OCI-LY3 (cell line): ENCODE measurements around the gene INF2.

Experiments used
- H2AFZ ChIP-seq: fragments of 200-600, 300-600 bp; shearing (Covaris generic); 2 replicates; pipeline ENCODE4 v1.6.0; 2014; ENCODE audit warnings: antibody characterized with exemption, low read depth, low read length
- H3K27ac ChIP-seq: fragments of 200-600, 300-600 bp; sonication (generic); 2 replicates; pipeline ENCODE4 v1.5.1; 2014; ENCODE audit warnings: mild to moderate bottlenecking, low read length, moderate library complexity, mixed read lengths
- H3K27me3 ChIP-seq: fragments of 200-600, 300-600 bp; sonication (generic); 2 replicates; pipeline ENCODE4 v1.6.1; 2014; ENCODE audit warnings: low read depth, low read length, mixed read lengths
- H3K36me3 ChIP-seq: fragments of 200-600, 300-600 bp; sonication (generic); replicated peaks from 2 replicates; pipeline ENCODE3; 2014; ENCODE audit warnings: low read depth, low read length, mixed read lengths
- H3K4me1 ChIP-seq: fragments of 300-600, 200-600 bp; sonication (generic); 2 replicates; pipeline ENCODE4 v1.6.1; 2014; ENCODE audit warnings: low read length, mixed read lengths
- H3K4me2 ChIP-seq: fragments of 200-600, 300-600 bp; sonication (generic); 2 replicates; pipeline ENCODE4 v1.6.1; 2014; ENCODE audit warnings: low read length, mixed read lengths
- H3K4me3 ChIP-seq: fragments of 300-600, 200-600 bp; sonication (generic); 2 replicates; pipeline ENCODE4 v1.5.1; 2014; ENCODE audit warnings: antibody characterized with exemption, mild to moderate bottlenecking, low read length, moderate library complexity
- H3K79me2 ChIP-seq: fragments of 300-600, 200-600 bp; shearing (Covaris generic); 2 replicates; pipeline ENCODE4 v1.6.1; 2014; ENCODE audit warnings: mild to moderate bottlenecking, low read length, mixed read lengths
- H3K9ac ChIP-seq: fragments of 300-600, 200-600 bp; shearing (Covaris generic); 2 replicates; pipeline ENCODE4 v1.6.0; 2014; ENCODE audit warnings: mild to moderate bottlenecking, low read length, moderate library complexity
- H3K9me3 ChIP-seq: fragments of 200-600, 300-600 bp; shearing (Covaris generic); 2 replicates; pipeline ENCODE4 v1.6.1; 2014; ENCODE audit warnings: low read length, mixed read lengths; ENCODE audit not compliant: insufficient read depth
- H4K20me1 ChIP-seq: fragments of 200-600, 300-600 bp; sonication (generic); 2 replicates; pipeline ENCODE4 v1.6.1; 2016; ENCODE audit warnings: low read length, mixed read lengths; ENCODE audit not compliant: insufficient read depth
- EZH2phosphoT487 ChIP-seq: fragments of 200-600 bp; shearing (Covaris generic); IDR thresholded peaks from 2 replicates; pipeline ENCODE4 v1.6.1; 2018; ENCODE audit warnings: antibody characterized with exemption, mixed run types, low read depth
- TF ChIP-seq, protein P1 (sequence below): fragments of 200-600, 300-600 bp; sonication (generic); IDR thresholded peaks from 2 replicates; pipeline ENCODE4 v1.5.1; 2014; ENCODE audit warnings: antibody characterized with exemption, low read length, low read depth

Gene INF2

DNA sequence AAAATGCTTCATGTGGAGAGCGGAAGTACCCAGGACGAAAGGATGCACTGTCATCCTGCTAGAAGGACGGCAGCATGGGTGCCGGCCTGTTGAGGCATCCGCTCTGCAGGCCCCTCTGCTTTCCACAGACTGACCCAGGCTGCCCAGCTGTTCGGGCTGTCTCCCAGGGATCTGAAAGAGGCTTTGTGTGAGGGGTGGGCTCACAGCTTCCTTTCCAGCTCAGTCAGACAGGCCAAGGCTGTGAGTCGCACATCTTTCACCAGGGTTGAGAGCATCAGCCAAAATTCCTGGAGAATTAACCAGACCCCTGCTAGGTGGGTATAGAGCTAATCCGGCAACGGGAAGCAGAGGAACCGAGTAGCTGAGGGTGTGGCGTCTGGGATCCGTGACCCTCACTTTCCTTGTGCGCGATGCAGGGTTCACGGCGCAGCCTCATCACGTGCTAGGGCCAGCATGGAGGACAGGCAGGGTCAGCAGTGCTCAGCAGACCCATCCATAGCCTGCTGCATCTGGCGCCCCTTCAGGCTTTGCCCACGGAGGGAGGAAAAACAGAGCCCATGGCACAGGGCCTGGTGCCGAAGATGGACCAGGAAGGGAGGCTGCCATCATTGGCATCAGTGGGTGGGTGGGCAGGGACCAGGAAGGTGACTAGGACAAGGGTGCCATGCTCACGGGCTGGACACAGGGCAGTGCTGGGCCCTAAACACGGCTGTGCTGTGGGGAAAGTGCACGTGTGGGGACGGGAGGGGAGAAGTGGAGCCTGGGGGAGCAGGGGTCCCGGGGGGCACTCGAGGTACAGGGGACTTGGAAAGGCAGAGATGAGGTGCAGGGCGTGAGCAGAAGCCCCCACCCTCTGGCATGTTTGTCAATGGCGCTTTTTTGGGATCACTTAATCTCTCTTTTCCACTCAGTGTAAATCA is 54.3 kb downstream of the INF2 start:
- TF ChIP-seq, protein P1, sequence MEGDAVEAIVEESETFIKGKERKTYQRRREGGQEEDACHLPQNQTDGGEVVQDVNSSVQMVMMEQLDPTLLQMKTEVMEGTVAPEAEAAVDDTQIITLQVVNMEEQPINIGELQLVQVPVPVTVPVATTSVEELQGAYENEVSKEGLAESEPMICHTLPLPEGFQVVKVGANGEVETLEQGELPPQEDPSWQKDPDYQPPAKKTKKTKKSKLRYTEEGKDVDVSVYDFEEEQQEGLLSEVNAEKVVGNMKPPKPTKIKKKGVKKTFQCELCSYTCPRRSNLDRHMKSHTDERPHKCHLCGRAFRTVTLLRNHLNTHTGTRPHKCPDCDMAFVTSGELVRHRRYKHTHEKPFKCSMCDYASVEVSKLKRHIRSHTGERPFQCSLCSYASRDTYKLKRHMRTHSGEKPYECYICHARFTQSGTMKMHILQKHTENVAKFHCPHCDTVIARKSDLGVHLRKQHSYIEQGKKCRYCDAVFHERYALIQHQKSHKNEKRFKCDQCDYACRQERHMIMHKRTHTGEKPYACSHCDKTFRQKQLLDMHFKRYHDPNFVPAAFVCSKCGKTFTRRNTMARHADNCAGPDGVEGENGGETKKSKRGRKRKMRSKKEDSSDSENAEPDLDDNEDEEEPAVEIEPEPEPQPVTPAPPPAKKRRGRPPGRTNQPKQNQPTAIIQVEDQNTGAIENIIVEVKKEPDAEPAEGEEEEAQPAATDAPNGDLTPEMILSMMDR = no peak
- no peak for TF ChIP-seq EZH2phosphoT487
- Histone ChIP-seq H3K4me1 (peaks cover 4% of the 10 kb centered on the region; the same call in 1 of the 2 replicates), H3K4me2 (no peak overlapping the region), H3K4me3 (no peak overlapping the region), H3K27me3 (no peaks in the 10 kb centered on the region), H4K20me1 (no peaks in the 10 kb centered on the region), H3K9me3 (no peaks in the 10 kb centered on the region), H3K27ac (no peak overlapping the region), H3K79me2 (no peaks in the 10 kb centered on the region), H3K9ac (no peak overlapping the region), H2AFZ (no peak overlapping the region), H3K36me3 (no peaks in the 10 kb centered on the region)

DNA sequence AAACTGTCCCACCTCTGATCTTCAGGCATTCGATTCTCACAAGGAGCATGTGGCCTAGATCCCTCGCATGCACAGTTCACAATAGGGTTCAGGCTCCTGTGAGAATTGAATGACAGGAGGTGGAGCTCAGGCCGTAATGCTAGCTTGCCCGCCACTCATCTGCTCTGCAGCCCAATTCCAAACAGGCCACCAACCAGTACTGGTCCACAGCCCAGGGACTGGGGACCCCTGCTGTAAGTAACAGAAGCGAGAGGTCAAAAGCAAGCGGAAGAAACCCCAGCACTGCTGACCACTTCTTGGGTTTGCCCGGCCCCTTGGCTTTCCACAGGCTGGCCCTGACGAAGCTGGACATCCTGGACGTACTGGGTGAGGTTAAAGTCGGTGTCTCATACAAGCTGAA is 55.1 kb downstream of the INF2 start:
- H3K4me3 ChIP-seq = no peak overlapping the region
- H3K4me2 ChIP-seq = no peak overlapping the region
- no peaks in the 10 kb centered on the region for H4K20me1 ChIP-seq
- H3K36me3 ChIP-seq = no peaks in the 10 kb centered on the region
- H3K4me1 ChIP-seq = peaks cover 4% of the 10 kb centered on the region; the same call in 1 of the 2 replicates
- no peak overlapping the region for H3K9ac ChIP-seq
- H3K27ac ChIP-seq = no peak overlapping the region
- H3K79me2 ChIP-seq = no peaks in the 10 kb centered on the region
- no peak overlapping the region for H2AFZ ChIP-seq
- H3K27me3 ChIP-seq = no peaks in the 10 kb centered on the region
- no peaks in the 10 kb centered on the region for H3K9me3 ChIP-seq
- TF ChIP-seq, protein P1 = no peak
- no peak for TF ChIP-seq EZH2phosphoT487

DNA sequence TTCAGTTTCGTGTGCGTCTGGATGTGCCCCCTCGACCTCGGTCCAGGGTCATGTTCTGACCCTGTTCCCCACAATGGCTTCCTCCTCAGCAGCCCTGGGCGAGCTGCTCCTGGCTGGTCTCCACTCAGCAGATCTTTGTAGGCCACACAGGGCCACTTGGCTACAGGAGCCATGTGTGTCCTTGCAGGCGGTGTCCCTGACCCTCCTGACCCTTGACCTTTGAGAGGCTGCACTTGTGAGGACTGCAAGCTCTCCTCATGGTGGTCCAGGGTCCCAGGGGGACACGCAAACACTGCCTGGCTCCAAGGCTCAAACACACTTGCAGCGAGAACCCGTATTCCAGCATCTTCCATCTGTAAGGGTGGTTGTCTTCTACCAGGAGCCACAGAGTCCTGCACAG is 56.0 kb downstream of the INF2 start:
- Histone ChIP-seq H3K9me3 (no peaks in the 10 kb centered on the region), H3K9ac (no peak overlapping the region), H3K27me3 (no peaks in the 10 kb centered on the region), H3K4me2 (no peak overlapping the region), H3K4me1 (peaks cover 4% of the 10 kb centered on the region; the same call in 1 of the 2 replicates), H3K27ac (no peak overlapping the region), H3K4me3 (no peak overlapping the region), H2AFZ (no peak overlapping the region), H3K79me2 (no peaks in the 10 kb centered on the region), H4K20me1 (no peaks in the 10 kb centered on the region), H3K36me3 (no peaks in the 10 kb centered on the region)
- TF ChIP-seq EZH2phosphoT487 = no peak
- TF ChIP-seq, protein P1 = no peak

DNA sequence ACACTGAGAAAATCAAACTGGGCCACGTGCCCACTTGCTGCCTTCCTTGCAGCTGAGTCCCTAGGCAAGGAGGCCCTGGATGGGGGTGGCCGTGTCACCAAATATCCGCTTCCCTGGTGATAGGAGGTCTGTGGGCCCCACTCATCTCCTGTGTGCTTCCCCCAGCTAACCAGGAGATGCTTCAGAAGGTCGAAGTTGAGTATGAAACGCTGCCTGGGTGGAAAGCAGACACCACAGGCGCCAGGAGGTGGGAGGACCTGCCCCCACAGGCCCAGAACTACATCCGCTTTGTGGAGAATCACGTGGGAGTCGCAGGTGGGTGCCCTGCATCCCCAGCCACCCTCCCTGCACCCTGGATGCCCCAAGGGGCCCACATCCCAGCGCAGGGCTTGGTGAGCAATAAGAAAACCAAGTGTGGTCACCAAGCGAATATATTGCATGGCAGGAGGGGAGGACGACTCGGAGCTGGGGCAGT is 56.7 kb downstream of the INF2 start:
- no peak overlapping the region for H2AFZ ChIP-seq
- no peaks in the 10 kb centered on the region for H4K20me1 ChIP-seq
- H3K27ac ChIP-seq = no peak overlapping the region
- H3K27me3 ChIP-seq = no peaks in the 10 kb centered on the region
- no peak overlapping the region for H3K4me3 ChIP-seq
- no peak overlapping the region for H3K4me2 ChIP-seq
- no peak overlapping the region for H3K9ac ChIP-seq
- H3K79me2 ChIP-seq = no peaks in the 10 kb centered on the region
- peaks cover 4% of the 10 kb centered on the region; the same call in 1 of the 2 replicates for H3K4me1 ChIP-seq
- H3K9me3 ChIP-seq = no peaks in the 10 kb centered on the region
- H3K36me3 ChIP-seq = no peaks in the 10 kb centered on the region
- no peak for TF ChIP-seq EZH2phosphoT487
- TF ChIP-seq, protein P1 = no peak
